UCSD-AML1 (cell line): ENCODE results near the gene POLK.
"Not testable (repeated sequence)": the region's sequence is repeated elsewhere in the genome, so short reads cannot be mapped to it uniquely, and the experiment has no call there.

ENCODE experiments used
- DNase-seq: peaks from one replicate; lab custom pipeline; 2025; ENCODE audit not compliant: unreplicated experiment; lab: John Stamatoyannopoulos, UW

Gene POLK

GRCh38 chr5:75607341-75607740, 95.7 kb downstream of the POLK start:
- DNase-seq: not testable (repeated sequence)

- DNase-seq: no peak
These were observed 97.2 kb downstream of the POLK start for GRCh38 chr5:75608870-75609269.

GRCh38 chr5:75610201-75610600, 98.5 kb downstream of the POLK start:
- no peak for DNase-seq

- DNase-seq: not testable (repeated sequence)
These were observed 99.2 kb downstream of the POLK start for GRCh38 chr5:75610859-75611310.

- no peak for DNase-seq
These were observed 99.9 kb downstream of the POLK start, which contains the start of gene ANKDD1B for GRCh38 chr5:75611311-75612225. ANKDD1B (plus strand) TSS chr5:75611453; CDS start chr5:75611635, 182 bp downstream.

GRCh38 chr5:75612226-75612569, 100.5 kb downstream of the POLK start:
- no peak for DNase-seq

- no peak for DNase-seq
These were observed 101.2 kb downstream of the POLK start for GRCh38 chr5:75612901-75613300.

GRCh38 chr5:75614176-75614575, 102.5 kb downstream of the POLK start:
- DNase-seq: no peak

- DNase-seq: no peak
These were observed 104.7 kb downstream of the POLK start for GRCh38 chr5:75616371-75616881.

GRCh38 chr5:75616971-75617621, 105.4 kb downstream of the POLK start:
- DNase-seq: no peak

- no peak for DNase-seq
These were observed 106.2 kb downstream of the POLK start for GRCh38 chr5:75617736-75618352.

GRCh38 chr5:75620184-75620959, 108.7 kb downstream of the POLK start:
- no peak for DNase-seq

GRCh38 chr5:75622564-75622963, 110.9 kb downstream of the POLK start:
- DNase-seq: no peak

- no peak for DNase-seq
These were observed 112.2 kb downstream of the POLK start for GRCh38 chr5:75623846-75624245.

GRCh38 chr5:75626959-75627358, 115.3 kb downstream of the POLK start:
- no peak for DNase-seq

- DNase-seq: no peak
These were observed 116.1 kb downstream of the POLK start for GRCh38 chr5:75627801-75628200.

GRCh38 chr5:75630875-75631274, 119.2 kb downstream of the POLK start:
- no peak for DNase-seq

GRCh38 chr5:75632321-75632720, 120.6 kb downstream of the POLK start:
- no peak for DNase-seq

GRCh38 chr5:75637949-75638348, 126.3 kb downstream of the POLK start:
- DNase-seq: no peak

GRCh38 chr5:75639535-75640311, 128.0 kb downstream of the POLK start:
- DNase-seq: no peak
